Progenitor cell of endocrine pancreas (in vitro differentiated cells): ENCODE measurements around the gene TFDP1. TPM values are rescaled to one million over a fixed set of nuclear protein-coding genes. Genes with fewer than 3 reads are reported as not detected.

Experiments
- DNase-seq: peaks from one replicate; pipeline ENCODE4 v3.0.0; 2021; ENCODE audit warnings: low spot score; ENCODE audit not compliant: unreplicated experiment
- H3K27ac Mint-ChIP-seq: 2 replicates; pipeline ENCODE4 v1.8.0; 2021; ENCODE audit warnings: mild to moderate bottlenecking, moderate library complexity, mixed read lengths
- H3K27me3 Mint-ChIP-seq: 2 replicates; pipeline ENCODE4 v1.8.0; 2021; ENCODE audit warnings: mixed read lengths
- H3K36me3 Mint-ChIP-seq: 2 replicates; pipeline ENCODE4 v1.8.0; 2022; ENCODE audit warnings: mixed read lengths; ENCODE audit not compliant: insufficient read depth
- H3K4me1 Mint-ChIP-seq: 2 replicates; pipeline ENCODE4 v1.8.0; 2021; ENCODE audit warnings: low read depth, mixed read lengths
- H3K4me3 Mint-ChIP-seq: 2 replicates; pipeline ENCODE4 v1.8.0; 2021; ENCODE audit warnings: low read depth, mild to moderate bottlenecking, moderate library complexity, mixed read lengths
- H3K9me3 Mint-ChIP-seq: 2 replicates; pipeline ENCODE4 v1.8.0; 2021; ENCODE audit warnings: low read depth, mixed read lengths
- CTCF ChIP-seq: fragments of 200-600 bp; sonication (generic); IDR thresholded peaks from one replicate; pipeline ENCODE4 v1.5.0; 2021; ENCODE audit warnings: antibody characterized with exemption, mild to moderate bottlenecking; ENCODE audit not compliant: unreplicated experiment
- total RNA-seq: library from RNA; stranded (reverse); gene quantifications from 2 replicates; pipeline ENCODE4 v1.2.1, GENCODE V29; 2021

The TFDP1 gene
- total RNA-seq, 1 donor from 2014 or later: 58.2 TPM

- peaks cover 2% of the 10 kb centered on the region for H3K4me1 Mint-ChIP-seq
- no peak for DNase-seq
- H3K4me3 Mint-ChIP-seq: no peak within 1 kb of the TSS
- H3K9me3 Mint-ChIP-seq: peaks cover 17% of the 10 kb centered on the region
- no peak for TF ChIP-seq CTCF
- no peaks in the 10 kb centered on the region for H3K27me3 Mint-ChIP-seq
- H3K36me3 Mint-ChIP-seq: peaks cover 1% of the 10 kb centered on the region
- no peak within 1 kb of the TSS for H3K27ac Mint-ChIP-seq
Observed at GRCh38 chr13:113657851-113658741, 73.5 kb downstream of the TFDP1 start, which contains the start of gene ATP4B. Gene ATP4B (minus strand): TSS chr13:113658198. CDS start chr13:113658144, 54 bp downstream.

GRCh38 chr13:113658836-113659235, 74.3 kb downstream of the TFDP1 start:
- H3K27me3 Mint-ChIP-seq: no peaks in the 10 kb centered on the region
- no peak for TF ChIP-seq CTCF
- no peak overlapping the region for H3K27ac Mint-ChIP-seq
- peaks cover 2% of the 10 kb centered on the region for H3K4me1 Mint-ChIP-seq
- H3K4me3 Mint-ChIP-seq: no peak overlapping the region
- H3K9me3 Mint-ChIP-seq: peaks cover 17% of the 10 kb centered on the region
- peaks cover 1% of the 10 kb centered on the region for H3K36me3 Mint-ChIP-seq
- no peak for DNase-seq

GRCh38 chr13:113659337-113659736, 74.8 kb downstream of the TFDP1 start:
- no peaks in the 10 kb centered on the region for H3K27me3 Mint-ChIP-seq
- no peak for TF ChIP-seq CTCF
- no peak for DNase-seq
- peaks cover 17% of the 10 kb centered on the region for H3K9me3 Mint-ChIP-seq
- H3K4me1 Mint-ChIP-seq: peaks cover 3% of the 10 kb centered on the region
- no peak overlapping the region for H3K4me3 Mint-ChIP-seq
- peaks cover 1% of the 10 kb centered on the region for H3K36me3 Mint-ChIP-seq
- no peak overlapping the region for H3K27ac Mint-ChIP-seq

GRCh38 chr13:113660066-113660465, 75.5 kb downstream of the TFDP1 start:
- H3K4me3 Mint-ChIP-seq: no peak overlapping the region
- no peak overlapping the region for H3K27ac Mint-ChIP-seq

GRCh38 chr13:113661509-113661908, 77.0 kb downstream of the TFDP1 start:
- H3K4me1 Mint-ChIP-seq: peaks cover 9% of the 10 kb centered on the region
- TF ChIP-seq CTCF: no peak
- peaks cover 17% of the 10 kb centered on the region for H3K9me3 Mint-ChIP-seq
- no peak overlapping the region for H3K27ac Mint-ChIP-seq
- no peak for DNase-seq
- no peak overlapping the region for H3K4me3 Mint-ChIP-seq
- H3K36me3 Mint-ChIP-seq: peaks cover 1% of the 10 kb centered on the region
- no peaks in the 10 kb centered on the region for H3K27me3 Mint-ChIP-seq

More at GRCh38 chr13:113660066-113660465, 75.5 kb downstream of the TFDP1 start:
- no peaks in the 10 kb centered on the region for H3K27me3 Mint-ChIP-seq
- peaks cover 8% of the 10 kb centered on the region for H3K4me1 Mint-ChIP-seq
- TF ChIP-seq CTCF: no peak
- no peak for DNase-seq
- peaks cover 1% of the 10 kb centered on the region for H3K36me3 Mint-ChIP-seq
- H3K9me3 Mint-ChIP-seq: peaks cover 17% of the 10 kb centered on the region
